ENCODE data around the gene KCNIP1.

- TF ChIP-seq POLR2AphosphoS5 (IDR thresholded peaks at IDR 0.05) (no peak), CTCF (IDR thresholded peaks at IDR 0.05) (no peak), POLR2A (IDR thresholded peaks at IDR 0.05) (no peak), EP300 (IDR thresholded peaks at IDR 0.05; ENCODE audit: low read depth) (no peak)
These were observed 2.5 kb upstream of the KCNIP1 start for GRCh38 chr5:170501361-170501760.

All from transverse colon (tissue), 4 donors.